ENCODE data around the gene KANK4. TPM values are rescaled to one million over a fixed set of nuclear protein-coding genes. Genes with fewer than 3 reads are reported as not detected.

KANK4 gene
- total RNA-seq, 1 experiment from 2014 or later, result 1.7 TPM

- no peaks in the 10 kb centered on the region for H3K9me3 ChIP-seq (ENCODE audit: insufficient read depth, low read depth)
- no peaks in the 10 kb centered on the region for H3K27me3 ChIP-seq (ENCODE audit: insufficient read depth, low read depth)
- CTCF ChIA-PET, result no interaction called here
Observed at GRCh38 chr1:62364721-62365120, 45.5 kb upstream of the KANK4 start.

GRCh38 chr1:62362926-62363325, 43.7 kb upstream of the KANK4 start:
- no peak overlapping the region for H2AFZ ChIP-seq
- H3K4me1 ChIP-seq (replicated peaks; ENCODE audit: insufficient read depth), result no peaks in the 10 kb centered on the region; the same call in 1 of the 2 replicates
- POLR2A ChIA-PET (ENCODE audit: unreplicated experiment), result no interaction called here
- H3K4me2 ChIP-seq, result no peak overlapping the region
- CTCF ChIA-PET, result no interaction called here
- no peaks in the 10 kb centered on the region for H3K36me3 ChIP-seq (ENCODE audit: low read depth)
- TF ChIP-seq CTCF (conservative IDR thresholded peaks at IDR 0.05) (no peak), EZH2 (IDR thresholded peaks at IDR 0.05; ENCODE audit: low read depth) (no peak)
- H4K20me1 ChIP-seq (ENCODE audit: insufficient read depth), result no peaks in the 10 kb centered on the region
- no peak overlapping the region for H3K4me3 ChIP-seq
- H3K9me2 ChIP-seq (ENCODE audit: insufficient read depth), result no peaks in the 10 kb centered on the region
- H3K27me3 ChIP-seq (ENCODE audit: insufficient read depth, low read depth), result no peaks in the 10 kb centered on the region
- no peaks in the 10 kb centered on the region for H3K9me3 ChIP-seq (ENCODE audit: insufficient read depth, low read depth)
- H3K27ac ChIP-seq, result no peak overlapping the region
- no peaks in the 10 kb centered on the region for H3K79me2 ChIP-seq (ENCODE audit: low read depth)
- intact Hi-C loops (cut with micrococcal nuclease; ENCODE audit: unreplicated experiment), result no loop called here
- DNase-seq, result no peak
- H3F3A ChIP-seq (ENCODE audit: insufficient read depth, low read depth), result no peaks in the 10 kb centered on the region
- BruUV-seq (replicated peaks), result no TSS peak

More at GRCh38 chr1:62364721-62365120, 45.5 kb upstream of the KANK4 start:
- Histone ChIP-seq H3K4me2 (no peak overlapping the region), H2AFZ (no peak overlapping the region), H3K4me3 (no peak overlapping the region), H3K36me3 (ENCODE audit: low read depth) (no peaks in the 10 kb centered on the region), H3K9me2 (ENCODE audit: insufficient read depth) (no peaks in the 10 kb centered on the region), H3F3A (ENCODE audit: insufficient read depth, low read depth) (no peaks in the 10 kb centered on the region), H4K20me1 (ENCODE audit: insufficient read depth) (no peaks in the 10 kb centered on the region), H3K4me1 (replicated peaks; ENCODE audit: insufficient read depth) (no peaks in the 10 kb centered on the region; the same call in 1 of the 2 replicates), H3K79me2 (ENCODE audit: low read depth) (no peaks in the 10 kb centered on the region), H3K27ac (no peak overlapping the region)
- no TSS peak for BruUV-seq (replicated peaks)
- no peak for DNase-seq
- intact Hi-C loops (cut with micrococcal nuclease; ENCODE audit: unreplicated experiment), result no loop called here
- POLR2A ChIA-PET (ENCODE audit: unreplicated experiment), result no interaction called here
- no peak for TF ChIP-seq CTCF (conservative IDR thresholded peaks at IDR 0.05)
- TF ChIP-seq EZH2 (IDR thresholded peaks at IDR 0.05; ENCODE audit: low read depth), result no peak

GRCh38 chr1:62362061-62362917, 43.1 kb upstream of the KANK4 start:
- no peaks in the 10 kb centered on the region for H4K20me1 ChIP-seq (ENCODE audit: insufficient read depth)
- ChIA-PET CTCF (no interaction called here), POLR2A (ENCODE audit: unreplicated experiment) (no interaction called here)
- no peak for DNase-seq
- no peaks in the 10 kb centered on the region for H3K79me2 ChIP-seq (ENCODE audit: low read depth)
- no peaks in the 10 kb centered on the region for H3K27me3 ChIP-seq (ENCODE audit: insufficient read depth, low read depth)
- BruUV-seq (replicated peaks), result no TSS peak
- no peaks in the 10 kb centered on the region for H3K36me3 ChIP-seq (ENCODE audit: low read depth)
- no peak overlapping the region for H2AFZ ChIP-seq
- H3K9me3 ChIP-seq (ENCODE audit: insufficient read depth, low read depth), result no peaks in the 10 kb centered on the region
- no peaks in the 10 kb centered on the region; the same call in 1 of the 2 replicates for H3K4me1 ChIP-seq (replicated peaks; ENCODE audit: insufficient read depth)
- H3K4me3 ChIP-seq, result no peak overlapping the region
- no peak overlapping the region for H3K4me2 ChIP-seq
- no peaks in the 10 kb centered on the region; the same call in 1 of the 2 replicates for H3F3A ChIP-seq (ENCODE audit: insufficient read depth, low read depth)
- no peak overlapping the region for H3K27ac ChIP-seq
- H3K9me2 ChIP-seq (ENCODE audit: insufficient read depth), result no peaks in the 10 kb centered on the region
- intact Hi-C loops (cut with micrococcal nuclease; ENCODE audit: unreplicated experiment), result no loop called here
- no peak for TF ChIP-seq CTCF (conservative IDR thresholded peaks at IDR 0.05)
- no peak for TF ChIP-seq EZH2 (IDR thresholded peaks at IDR 0.05; ENCODE audit: low read depth)
